ENCODE measurements around the gene KCNN3.

Gene KCNN3

GRCh38 chr1:154838988-154839387 is 31.1 kb downstream of the KCNN3 start:
- DNase-seq: no peak

- DNase-seq: no peak
These were observed 31.6 kb downstream of the KCNN3 start for GRCh38 chr1:154838461-154838860.

GRCh38 chr1:154837672-154838171 is 32.4 kb downstream of the KCNN3 start:
- no peak for DNase-seq

- DNase-seq: no peak
These were observed 32.9 kb downstream of the KCNN3 start for GRCh38 chr1:154837034-154837671.

- DNase-seq: no peak
These were observed 34.4 kb downstream of the KCNN3 start for GRCh38 chr1:154835531-154836324.

- no peak for DNase-seq
These were observed 36.2 kb downstream of the KCNN3 start for GRCh38 chr1:154833841-154834240.

GRCh38 chr1:154833209-154833608 is 36.9 kb downstream of the KCNN3 start:
- no peak for DNase-seq

GRCh38 chr1:154832384-154832783 is 37.7 kb downstream of the KCNN3 start:
- no peak for DNase-seq

GRCh38 chr1:154831462-154831861 is 38.6 kb downstream of the KCNN3 start:
- no peak for DNase-seq

GRCh38 chr1:154829062-154829461 is 41.0 kb downstream of the KCNN3 start:
- no peak for DNase-seq

- DNase-seq: no peak
These were observed 45.7 kb downstream of the KCNN3 start for GRCh38 chr1:154824179-154825000.

- no peak for DNase-seq
These were observed 47.4 kb downstream of the KCNN3 start for GRCh38 chr1:154822717-154823116.

- DNase-seq: no peak
These were observed 47.8 kb downstream of the KCNN3 start for GRCh38 chr1:154822233-154822632.

GRCh38 chr1:154821083-154821482 is 49.0 kb downstream of the KCNN3 start:
- DNase-seq: no peak

- no peak for DNase-seq
These were observed 49.4 kb downstream of the KCNN3 start for GRCh38 chr1:154820646-154821045.

GRCh38 chr1:154819628-154820590 is 50.2 kb downstream of the KCNN3 start:
- DNase-seq: peak; percentile 13

GRCh38 chr1:154818911-154819310 is 51.2 kb downstream of the KCNN3 start:
- DNase-seq: no peak

- no peak for DNase-seq
These were observed 53.1 kb downstream of the KCNN3 start for GRCh38 chr1:154816937-154817336.

GRCh38 chr1:154816369-154816768 is 53.7 kb downstream of the KCNN3 start:
- no peak for DNase-seq

GRCh38 chr1:154813846-154814505 is 56.1 kb downstream of the KCNN3 start:
- DNase-seq: no peak

GRCh38 chr1:154813300-154813816 is 56.7 kb downstream of the KCNN3 start:
- DNase-seq: no peak

Data from CD4-positive, alpha-beta T cell treated with Interleukin-21 for 1 hour (primary cell).